Measurements from ENCODE around the gene NTMT1.
A peak's percentile ranks its signal among the peaks of the same experiment; 100 is the strongest.

Gene NTMT1

DNA sequence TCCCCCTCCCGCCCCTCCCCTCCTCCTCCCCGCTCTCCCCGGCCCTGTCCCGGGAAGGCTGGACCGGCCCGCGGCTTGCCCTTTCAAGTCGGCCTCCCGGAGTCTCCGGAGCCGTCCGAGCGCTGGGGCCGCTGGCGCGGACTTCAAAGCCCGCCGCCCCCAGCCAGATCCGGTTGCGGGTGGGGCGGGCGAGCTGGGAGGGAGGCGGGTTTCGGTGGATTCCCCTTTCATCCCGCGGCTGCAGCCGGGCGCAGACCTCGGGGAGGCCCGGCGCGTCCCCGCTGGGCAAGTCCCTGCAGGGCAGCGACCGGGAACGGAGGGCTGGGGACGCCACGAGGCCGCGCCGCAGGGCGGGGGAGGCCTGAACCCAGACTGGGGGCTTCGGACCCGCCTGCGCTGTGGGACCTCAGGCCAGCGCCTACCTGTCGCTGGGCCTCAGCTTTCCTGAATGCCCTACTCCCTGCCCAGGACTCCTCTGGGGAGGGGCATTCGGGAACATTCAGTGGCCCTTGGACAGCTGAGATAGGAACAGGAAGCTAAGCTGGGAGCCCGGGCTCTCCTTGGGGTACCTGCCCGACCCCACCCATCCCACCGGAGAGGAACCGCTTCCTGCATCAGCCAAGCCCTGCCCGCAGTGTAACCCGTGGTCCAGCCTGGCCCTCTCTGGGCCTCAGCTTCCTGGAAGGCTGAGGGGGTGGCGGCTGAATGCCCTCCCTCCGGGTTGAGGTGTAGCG lies 28.4 kb upstream of the NTMT1 start:
- DNase-seq: peak; percentile 74

GRCh38 chr9:129598089-129598596 lies 27.8 kb upstream of the NTMT1 start:
- no peak for DNase-seq

GRCh38 chr9:129601082-129601674 lies 24.8 kb upstream of the NTMT1 start:
- DNase-seq: no peak

DNA sequence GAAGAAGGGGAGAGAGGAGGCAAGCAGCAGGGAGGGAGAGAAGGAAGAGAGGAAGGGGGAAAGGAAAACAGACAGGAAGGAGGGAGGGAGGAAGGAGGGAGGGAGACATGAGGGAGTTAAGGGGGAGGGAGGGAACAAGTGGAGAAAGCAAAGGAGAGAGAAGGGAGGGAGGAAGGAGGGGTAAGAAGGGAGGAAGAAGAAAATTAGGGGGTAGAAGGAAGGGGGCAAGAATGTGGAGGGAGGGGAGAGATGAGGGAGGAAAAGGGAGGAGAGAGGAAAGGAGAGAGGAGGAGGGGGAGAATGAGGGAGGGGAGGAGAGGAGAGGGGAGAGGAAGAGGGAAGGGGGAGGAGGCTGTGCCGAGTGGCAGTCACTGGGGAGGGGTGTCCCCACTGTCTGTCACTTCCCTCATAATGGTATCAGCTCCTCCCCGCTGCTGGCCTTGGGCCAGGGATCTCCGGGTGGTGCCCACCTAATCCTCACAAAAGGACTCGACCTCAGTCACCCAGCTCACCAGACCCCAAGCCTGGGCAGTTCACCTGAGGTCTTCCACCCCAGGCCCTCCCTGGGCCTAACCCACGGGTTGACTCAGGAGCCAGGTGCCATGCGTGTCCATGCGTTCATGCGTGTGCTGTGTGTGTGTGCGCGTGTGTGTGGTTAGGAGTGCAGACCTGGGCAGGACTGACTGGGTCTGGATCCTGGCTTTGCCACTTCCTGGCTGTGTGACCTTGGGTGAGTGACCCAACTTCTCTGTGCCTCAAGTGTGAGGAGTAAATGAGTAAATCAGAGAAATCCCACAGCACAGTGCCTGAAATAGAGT lies 23.2 kb upstream of the NTMT1 start:
- DNase-seq: peak; percentile 27

- no peak for DNase-seq
These were observed 21.8 kb upstream of the NTMT1 start for GRCh38 chr9:129604056-129604765.

GRCh38 chr9:129604766-129605163 lies 21.2 kb upstream of the NTMT1 start:
- no peak for DNase-seq

- no peak for DNase-seq
These were observed 19.6 kb upstream of the NTMT1 start for GRCh38 chr9:129606161-129607026.

DNA sequence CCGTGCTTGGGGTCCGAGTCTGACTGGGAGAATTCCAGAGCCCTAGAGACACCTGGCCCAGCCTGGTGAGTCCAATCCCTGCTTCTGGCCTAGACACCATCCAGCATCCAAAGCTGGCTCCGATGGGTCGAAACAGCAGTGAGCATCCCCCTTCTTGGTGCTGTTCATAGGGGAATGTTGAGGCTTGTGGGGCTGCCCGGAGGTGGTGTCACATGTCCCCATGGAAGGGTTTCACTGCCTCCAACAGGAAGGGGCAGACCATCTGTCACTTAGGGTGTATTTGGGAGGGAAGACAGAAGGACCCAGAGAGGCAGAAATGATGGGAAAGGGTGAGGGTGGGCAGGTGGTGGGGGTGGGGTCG lies 19.0 kb upstream of the NTMT1 start:
- DNase-seq: no peak

- no peak for DNase-seq
These were observed 17.1 kb upstream of the NTMT1 start for GRCh38 chr9:129608561-129609481.

- DNase-seq: peak; percentile 79
These were observed 16.3 kb upstream of the NTMT1 start for GRCh38 chr9:129609486-129610212.

GRCh38 chr9:129610213-129610472 lies 15.8 kb upstream of the NTMT1 start:
- DNase-seq: no peak

DNA sequence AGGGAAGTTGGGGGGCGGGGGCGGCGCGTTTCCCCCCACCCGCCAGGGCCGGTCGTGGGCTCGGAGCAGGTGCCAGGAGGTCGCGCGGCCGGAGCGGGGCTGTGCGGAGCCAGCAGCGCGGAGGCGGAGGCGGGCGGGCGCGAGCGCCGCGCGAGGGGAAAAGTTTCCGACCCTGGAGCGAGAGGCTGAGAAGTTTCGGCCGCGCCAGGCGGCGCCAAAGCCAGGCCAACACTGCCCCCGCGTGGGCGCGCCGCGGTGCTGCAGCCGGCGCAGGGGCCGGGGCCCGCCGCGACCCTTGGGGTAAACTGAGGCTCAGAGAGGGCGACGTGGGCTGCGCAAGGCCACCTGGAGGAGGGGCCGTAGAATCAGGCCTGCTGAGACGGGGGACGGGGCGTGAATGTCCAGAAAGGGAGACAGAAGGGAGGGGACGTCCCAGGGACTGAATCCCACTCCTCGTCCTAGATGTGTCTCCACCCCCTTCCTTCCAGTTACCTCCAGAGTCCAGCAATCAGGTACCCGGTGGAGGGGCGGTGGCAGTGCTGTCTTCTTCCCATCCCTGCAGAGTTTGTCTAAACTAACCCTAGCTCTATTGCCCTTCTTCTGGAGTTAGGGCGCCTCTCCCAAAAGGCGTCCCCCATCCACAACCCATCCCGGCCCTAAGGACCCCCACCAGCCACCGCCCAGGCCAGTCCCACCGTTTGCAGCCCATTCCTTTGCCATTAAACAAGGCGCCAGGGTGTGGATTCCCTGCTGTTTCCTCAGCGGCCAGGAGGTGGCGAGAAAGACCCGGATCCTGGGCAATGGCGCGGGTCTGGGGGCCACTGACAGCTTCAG lies 15.3 kb upstream of the NTMT1 start:
- DNase-seq: peak; percentile 72

DNA sequence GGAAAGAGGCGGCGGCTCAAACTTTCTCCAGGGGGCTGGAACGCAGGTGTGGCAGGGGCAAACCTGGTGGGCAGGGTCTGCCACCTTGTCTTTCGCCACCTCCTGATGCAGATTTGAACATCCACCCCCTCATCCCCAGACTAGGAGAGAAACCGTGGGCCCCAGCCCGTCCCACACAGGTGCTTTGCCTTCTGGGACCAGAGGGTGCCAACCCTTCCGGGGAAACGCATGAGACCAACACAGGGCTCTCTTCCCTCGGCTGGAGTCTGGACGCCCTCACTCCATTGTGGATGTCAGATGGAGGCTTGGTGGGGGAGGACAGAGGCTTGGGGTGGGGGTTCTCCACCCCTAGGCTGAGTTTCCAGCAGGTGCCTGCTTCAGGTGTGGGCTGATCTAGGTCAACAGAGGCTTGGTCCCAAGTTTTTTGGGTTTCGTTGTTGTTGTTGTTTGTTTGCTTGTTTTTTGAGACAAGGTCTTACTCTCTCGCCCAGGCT lies 14.6 kb upstream of the NTMT1 start:
- DNase-seq: no peak

GRCh38 chr9:129612123-129612522 lies 13.8 kb upstream of the NTMT1 start:
- no peak for DNase-seq

DNA sequence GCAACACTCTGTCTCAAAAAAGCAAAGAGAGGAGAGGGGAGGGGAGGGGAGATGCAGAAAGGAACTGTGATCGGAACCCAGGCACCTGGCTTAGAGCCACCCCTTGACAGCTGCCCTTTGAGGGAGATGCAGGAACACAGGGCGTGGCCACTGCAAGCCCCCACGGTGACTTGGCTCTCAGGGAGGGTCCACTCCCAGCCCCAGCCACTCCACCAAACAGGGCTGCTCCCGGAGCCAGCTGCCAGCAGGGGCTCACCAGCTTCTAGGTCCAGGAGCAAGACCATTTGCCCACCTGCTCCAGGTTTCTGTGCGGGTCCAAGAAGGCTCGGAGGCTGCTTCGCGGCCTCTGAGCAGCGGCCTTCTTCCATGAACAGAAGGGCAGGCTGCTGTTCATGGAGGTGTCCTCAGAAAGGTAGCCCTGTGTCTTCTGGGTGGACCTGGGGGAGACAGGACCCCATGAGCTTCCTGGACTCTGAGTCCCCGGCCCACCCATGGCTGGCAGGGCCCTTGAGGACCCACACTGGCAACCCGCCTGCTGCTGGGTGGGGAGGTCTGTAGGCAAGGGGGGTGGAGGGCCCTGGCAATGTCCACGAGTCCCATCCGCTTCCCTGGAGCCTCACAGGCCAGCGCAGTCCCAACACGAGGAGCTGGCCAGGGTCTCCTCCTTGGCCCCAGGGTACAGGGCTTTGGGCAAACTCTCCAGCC lies 13.0 kb upstream of the NTMT1 start:
- no peak for DNase-seq

DNA sequence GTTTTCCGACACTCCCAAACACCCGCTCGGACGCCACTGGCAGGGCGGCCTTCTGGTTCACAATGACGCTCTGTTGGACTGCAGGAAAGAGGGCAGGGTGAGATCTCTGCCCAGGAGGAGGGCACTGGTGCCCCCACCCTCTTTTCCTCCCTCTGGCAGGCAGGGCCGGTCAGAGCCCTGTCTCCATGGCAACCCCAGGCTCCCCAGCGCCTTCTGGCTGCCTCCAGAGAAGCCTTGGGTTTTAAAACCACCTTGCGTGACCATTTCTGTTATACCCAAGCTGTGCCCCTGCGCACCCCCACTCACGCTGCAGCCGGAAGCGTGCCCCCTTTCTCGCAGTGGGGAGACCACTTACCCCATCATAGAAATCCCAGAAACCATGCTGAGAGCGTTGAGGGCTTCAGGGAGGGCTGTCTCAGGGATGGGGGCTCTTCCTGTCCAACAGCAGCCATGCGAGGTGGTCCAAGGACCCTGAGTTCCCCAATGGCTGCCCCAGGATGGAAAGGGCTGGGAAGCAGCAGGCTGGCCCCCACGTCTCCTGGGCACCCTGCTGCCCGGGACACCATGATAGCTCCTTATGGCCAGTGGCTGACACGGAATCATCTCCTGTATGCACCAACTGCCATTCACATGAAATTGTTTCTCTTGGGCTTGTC lies 12.3 kb upstream of the NTMT1 start:
- no peak for DNase-seq

GRCh38 chr9:129614932-129615331 lies 11.0 kb upstream of the NTMT1 start:
- DNase-seq: no peak

All from fibroblast of upper back skin (primary cell).